HEK293 (cell line): ENCODE results near the gene ASNS.

Source experiments
- CTCF ChIA-PET: fragments of 350-600 bp; formaldehyde crosslinking; extraction: SDS; loops from one replicate; lab custom pipeline; 2021; ENCODE audit warnings: antibody characterized with exemption; lab: Yijun Ruan, JAX
- POLR2A ChIA-PET: fragments of 300-600 bp; formaldehyde crosslinking; extraction: SDS; loops from one replicate; lab custom pipeline; 2020; ENCODE audit warnings: antibody characterized with exemption, inconsistent platforms; lab: Yijun Ruan, JAX
- H3K27ac ChIP-seq: fragments of 200-500 bp; sonication (Bioruptor generic); 2 replicates; pipeline ENCODE4 v1.5.1; 2014; ENCODE audit warnings: low read depth, low read length, control low read depth, inconsistent platforms; ENCODE audit errors: extremely low read depth
- H3K36me3 ChIP-seq, 2 experiments: fragments of 200-500 bp in 1 of 2; sonication (Bioruptor generic) in 1 of 2; 1 replicate in 1 of 2; 2 replicates in 1 of 2; pipeline ENCODE4 v1.5.1; 2014 to 2017; ENCODE audit warnings: inconsistent platforms in 2 of 2, low read length in 2 of 2; ENCODE audit not compliant: control insufficient read depth in 2 of 2, insufficient read depth in 1 of 2
- H3K4me1 ChIP-seq: fragments of 200-500 bp; sonication (Bioruptor generic); 2 replicates; pipeline ENCODE4 v1.5.1; 2014; ENCODE audit warnings: mild to moderate bottlenecking, low read length, inconsistent platforms; ENCODE audit not compliant: control insufficient read depth, insufficient read depth
- H3K4me3 ChIP-seq: 2 replicates; pipeline ENCODE4 v1.5.1; 2011; ENCODE audit warnings: low read depth, mild to moderate bottlenecking, control low read depth, low read length, moderate library complexity
- H3K9me3 ChIP-seq: fragments of 200-500 bp; sonication (Bioruptor generic); 2 replicates; pipeline ENCODE4 v1.5.1; 2014; ENCODE audit warnings: low read depth, low read length, inconsistent platforms; ENCODE audit not compliant: control insufficient read depth, insufficient read depth
- OVOL3 ChIP-seq: fragments of 450-650 bp; formaldehyde crosslinking; IDR thresholded peaks from 2 replicates; pipeline ENCODE4 v1.5.1; 2016; ENCODE audit warnings: missing biosample characterization, missing genetic modification characterization
- SCRT1 ChIP-seq: fragments of 450-650 bp; formaldehyde crosslinking; IDR thresholded peaks from 2 replicates; pipeline ENCODE4 v1.5.1; 2016; ENCODE audit warnings: missing biosample characterization, missing genetic modification characterization, borderline replicate concordance
- SCRT2 ChIP-seq: fragments of 450-650 bp; formaldehyde crosslinking; IDR thresholded peaks from 2 replicates; pipeline ENCODE4 v1.5.1; 2016; ENCODE audit warnings: missing biosample characterization, missing genetic modification characterization
- TCF7L2 ChIP-seq: IDR thresholded peaks from 2 replicates; pipeline ENCODE4 v1.6.1; 2011; ENCODE audit warnings: low read depth, mild to moderate bottlenecking, inconsistent platforms, low read length, moderate library complexity, borderline replicate concordance
- ZEB2 ChIP-seq: fragments of 450-650 bp; formaldehyde crosslinking; IDR thresholded peaks from 2 replicates; pipeline ENCODE4 v1.5.1; 2016; ENCODE audit warnings: missing biosample characterization, missing genetic modification characterization
- ZIC2 ChIP-seq: fragments of 450-650 bp; formaldehyde crosslinking; IDR thresholded peaks from 2 replicates; pipeline ENCODE4 v1.5.1; 2016; ENCODE audit warnings: missing biosample characterization, missing genetic modification characterization
- ZNF132 ChIP-seq: fragments of 450-650 bp; formaldehyde crosslinking; IDR thresholded peaks from 2 replicates; pipeline ENCODE4 v1.5.1; 2017; ENCODE audit warnings: missing biosample characterization, missing genetic modification characterization, borderline replicate concordance
- ZNF266 ChIP-seq: fragments of 450-650 bp; formaldehyde crosslinking; IDR thresholded peaks from 2 replicates; pipeline ENCODE4 v1.5.1; 2016; ENCODE audit warnings: missing biosample characterization, missing genetic modification characterization, low read depth
- ZNF404 ChIP-seq: fragments of 450-650 bp; formaldehyde crosslinking; IDR thresholded peaks from 2 replicates; pipeline ENCODE4 v1.5.1; 2017; ENCODE audit warnings: missing biosample characterization, missing genetic modification characterization
- ZNF561 ChIP-seq: fragments of 450-650 bp; IDR thresholded peaks from 2 replicates; pipeline ENCODE4 v1.5.1; 2018; ENCODE audit warnings: missing biosample characterization, missing genetic modification characterization, borderline replicate concordance
- ZNF585B ChIP-seq: fragments of 450-650 bp; formaldehyde crosslinking; IDR thresholded peaks from 2 replicates; pipeline ENCODE4 v1.5.1; 2016; ENCODE audit warnings: missing biosample characterization, missing genetic modification characterization
- ZNF654 ChIP-seq: fragments of 450-650 bp; formaldehyde crosslinking; IDR thresholded peaks from 2 replicates; pipeline ENCODE4 v1.5.1; 2016; ENCODE audit warnings: low read depth, missing biosample characterization, missing genetic modification characterization
- ZNF768 ChIP-seq: fragments of 450-650 bp; formaldehyde crosslinking; IDR thresholded peaks from 2 replicates; pipeline ENCODE4 v1.5.1; 2018; ENCODE audit warnings: missing biosample characterization, mild to moderate bottlenecking, missing genetic modification characterization
- TF ChIP-seq, protein P1 (sequence below): fragments of 450-650 bp; formaldehyde crosslinking; IDR thresholded peaks from 2 replicates; pipeline ENCODE4 v1.5.1; 2016; ENCODE audit warnings: missing biosample characterization, missing genetic modification characterization
- TF ChIP-seq, protein P2 (sequence below): fragments of 450-650 bp; formaldehyde crosslinking; IDR thresholded peaks from 2 replicates; pipeline ENCODE4 v1.5.1; 2016; ENCODE audit warnings: missing biosample characterization, missing genetic modification characterization
- TF ChIP-seq, protein P3 (sequence below): fragments of 450-650 bp; formaldehyde crosslinking; IDR thresholded peaks from 2 replicates; pipeline ENCODE4 v1.5.1; 2017; ENCODE audit warnings: missing biosample characterization, missing genetic modification characterization
- TF ChIP-seq, protein P4 (sequence below): fragments of 450-650 bp; formaldehyde crosslinking; IDR thresholded peaks from 2 replicates; pipeline ENCODE4 v1.5.1; 2016; ENCODE audit warnings: missing biosample characterization, missing genetic modification characterization
- TF ChIP-seq, protein P5 (sequence below): fragments of 450-650 bp; formaldehyde crosslinking; IDR thresholded peaks from 2 replicates; pipeline ENCODE4 v1.5.1; 2017; ENCODE audit warnings: missing biosample characterization, mild to moderate bottlenecking, missing genetic modification characterization, moderate library complexity

Gene ASNS

DNA sequence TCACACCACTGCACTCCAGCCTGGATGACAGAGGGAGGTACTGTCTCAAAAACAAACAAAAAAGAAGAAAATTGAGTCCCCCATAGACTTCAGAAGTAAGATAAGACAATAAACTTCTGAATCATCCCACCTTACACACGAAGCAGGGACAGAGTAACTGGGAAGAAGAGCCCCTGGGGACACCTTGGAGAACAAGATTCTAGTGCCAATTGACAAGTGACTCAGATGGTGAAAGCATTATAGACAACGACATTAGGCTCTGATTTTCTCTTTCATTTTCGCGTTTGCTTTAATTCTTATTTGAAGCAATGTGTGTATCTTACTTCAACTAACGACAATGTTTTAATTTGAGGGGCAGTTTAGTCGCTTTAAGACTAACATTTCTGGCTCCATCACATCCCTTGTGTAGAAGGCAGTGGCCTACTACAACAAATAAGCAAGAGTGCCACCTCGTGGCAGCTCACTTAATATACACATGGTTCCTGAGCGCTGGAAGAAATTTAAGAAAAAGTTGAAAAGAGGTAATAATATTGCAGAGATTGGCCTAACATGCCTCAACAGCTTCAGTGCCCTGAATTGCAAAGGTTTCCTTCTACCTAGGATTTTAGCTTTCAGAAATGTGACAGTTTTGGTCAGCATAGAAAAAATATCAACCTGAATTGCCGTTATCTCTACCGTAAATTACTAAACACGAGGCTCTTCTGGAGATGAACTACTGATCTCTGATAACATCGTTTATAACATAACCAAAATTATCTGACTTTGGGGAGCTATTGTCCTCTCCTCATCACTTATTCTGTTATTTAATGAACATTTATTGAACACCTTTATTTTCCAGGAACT is 36.7 kb downstream of the ASNS start (continued):
- TF ChIP-seq SCRT1 (tag by site-specific recombination) (no peak), ZIC2 (tag by site-specific recombination) (no peak), ZEB2 (tag by site-specific recombination) (no peak), TCF7L2 (no peak), OVOL3 (no peak), ZNF404 (tag by site-specific recombination) (no peak), ZNF266 (no peak), ZNF132 (tag by site-specific recombination) (no peak)
- TF ChIP-seq, protein P1, sequence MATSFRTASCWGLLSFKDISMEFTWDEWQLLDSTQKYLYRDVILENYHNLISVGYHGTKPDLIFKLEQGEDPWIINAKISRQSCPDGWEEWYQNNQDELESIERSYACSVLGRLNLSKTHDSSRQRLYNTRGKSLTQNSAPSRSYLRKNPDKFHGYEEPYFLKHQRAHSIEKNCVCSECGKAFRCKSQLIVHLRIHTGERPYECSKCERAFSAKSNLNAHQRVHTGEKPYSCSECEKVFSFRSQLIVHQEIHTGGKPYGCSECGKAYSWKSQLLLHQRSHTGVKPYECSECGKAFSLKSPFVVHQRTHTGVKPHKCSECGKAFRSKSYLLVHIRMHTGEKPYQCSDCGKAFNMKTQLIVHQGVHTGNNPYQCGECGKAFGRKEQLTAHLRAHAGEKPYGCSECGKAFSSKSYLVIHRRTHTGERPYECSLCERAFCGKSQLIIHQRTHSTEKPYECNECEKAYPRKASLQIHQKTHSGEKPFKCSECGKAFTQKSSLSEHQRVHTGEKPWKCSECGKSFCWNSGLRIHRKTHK (tag by site-specific recombination), result peak; percentile 58; the same call in 1 of the 2 replicates
- TF ChIP-seq, protein P2, sequence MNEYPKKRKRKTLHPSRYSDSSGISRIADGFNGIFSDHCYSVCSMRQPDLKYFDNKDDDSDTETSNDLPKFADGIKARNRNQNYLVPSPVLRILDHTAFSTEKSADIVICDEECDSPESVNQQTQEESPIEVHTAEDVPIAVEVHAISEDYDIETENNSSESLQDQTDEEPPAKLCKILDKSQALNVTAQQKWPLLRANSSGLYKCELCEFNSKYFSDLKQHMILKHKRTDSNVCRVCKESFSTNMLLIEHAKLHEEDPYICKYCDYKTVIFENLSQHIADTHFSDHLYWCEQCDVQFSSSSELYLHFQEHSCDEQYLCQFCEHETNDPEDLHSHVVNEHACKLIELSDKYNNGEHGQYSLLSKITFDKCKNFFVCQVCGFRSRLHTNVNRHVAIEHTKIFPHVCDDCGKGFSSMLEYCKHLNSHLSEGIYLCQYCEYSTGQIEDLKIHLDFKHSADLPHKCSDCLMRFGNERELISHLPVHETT (tag by site-specific recombination), result no peak
- TF ChIP-seq, protein P3, sequence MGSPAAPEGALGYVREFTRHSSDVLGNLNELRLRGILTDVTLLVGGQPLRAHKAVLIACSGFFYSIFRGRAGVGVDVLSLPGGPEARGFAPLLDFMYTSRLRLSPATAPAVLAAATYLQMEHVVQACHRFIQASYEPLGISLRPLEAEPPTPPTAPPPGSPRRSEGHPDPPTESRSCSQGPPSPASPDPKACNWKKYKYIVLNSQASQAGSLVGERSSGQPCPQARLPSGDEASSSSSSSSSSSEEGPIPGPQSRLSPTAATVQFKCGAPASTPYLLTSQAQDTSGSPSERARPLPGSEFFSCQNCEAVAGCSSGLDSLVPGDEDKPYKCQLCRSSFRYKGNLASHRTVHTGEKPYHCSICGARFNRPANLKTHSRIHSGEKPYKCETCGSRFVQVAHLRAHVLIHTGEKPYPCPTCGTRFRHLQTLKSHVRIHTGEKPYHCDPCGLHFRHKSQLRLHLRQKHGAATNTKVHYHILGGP (tag by site-specific recombination), result no peak
- TF ChIP-seq, protein P4, sequence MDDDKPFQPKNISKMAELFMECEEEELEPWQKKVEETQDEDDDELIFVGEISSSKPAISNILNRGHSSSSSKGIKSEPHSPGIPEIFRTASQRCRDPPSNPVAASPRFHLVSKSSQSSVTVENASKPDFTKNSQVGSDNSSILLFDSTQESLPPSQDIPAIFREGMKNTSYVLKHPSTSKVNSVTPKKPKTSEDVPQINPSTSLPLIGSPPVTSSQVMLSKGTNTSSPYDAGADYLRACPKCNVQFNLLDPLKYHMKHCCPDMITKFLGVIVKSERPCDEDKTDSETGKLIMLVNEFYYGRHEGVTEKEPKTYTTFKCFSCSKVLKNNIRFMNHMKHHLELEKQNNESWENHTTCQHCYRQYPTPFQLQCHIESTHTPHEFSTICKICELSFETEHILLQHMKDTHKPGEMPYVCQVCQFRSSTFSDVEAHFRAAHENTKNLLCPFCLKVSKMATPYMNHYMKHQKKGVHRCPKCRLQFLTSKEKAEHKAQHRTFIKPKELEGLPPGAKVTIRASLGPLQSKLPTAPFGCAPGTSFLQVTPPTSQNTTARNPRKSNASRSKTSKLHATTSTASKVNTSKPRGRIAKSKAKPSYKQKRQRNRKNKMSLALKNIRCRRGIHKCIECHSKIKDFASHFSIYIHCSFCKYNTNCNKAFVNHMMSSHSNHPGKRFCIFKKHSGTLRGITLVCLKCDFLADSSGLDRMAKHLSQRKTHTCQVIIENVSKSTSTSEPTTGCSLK, result no peak

DNA sequence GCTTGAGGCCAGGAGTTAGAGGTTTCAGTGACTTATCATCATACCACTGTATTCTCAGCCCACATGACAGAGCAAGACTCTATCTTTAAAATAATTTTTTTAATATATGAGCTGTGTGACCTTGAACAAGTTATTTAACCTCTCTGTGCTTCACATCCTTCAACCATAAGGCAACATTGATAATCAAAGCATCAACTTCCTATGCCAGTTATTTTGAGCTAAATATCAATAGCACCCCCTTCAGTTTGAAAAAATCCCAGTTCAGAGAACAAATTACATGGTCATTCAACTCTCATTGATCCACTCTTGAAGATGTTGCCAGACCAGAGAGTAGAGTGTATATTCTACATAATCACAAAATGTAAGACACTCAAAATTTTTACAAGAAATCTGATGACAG is 53.0 kb downstream of the ASNS start:
- no peak overlapping the region for H3K4me3 ChIP-seq
- H3K4me1 ChIP-seq, result no peaks in the 10 kb centered on the region
- H3K36me3 ChIP-seq, result no peaks in the 10 kb centered on the region
- no peak overlapping the region for H3K27ac ChIP-seq
- TF ChIP-seq ZNF561 (tag by site-specific recombination), result no peak
- TF ChIP-seq ZNF654 (tag by site-specific recombination), result peak; percentile 5; the same call in 1 of the 2 replicates
- peak; percentile 38; the same call in 1 of the 2 replicates for TF ChIP-seq ZNF768 (tag by site-specific recombination)
- ChIA-PET POLR2A (no interaction called here), CTCF (interaction anchor here (0.6 to 2.4 kb wide), 4 partner anchors 16 to 1817 kb away, joined by 3 to 10 read pairs (median 4); no protein-coding TSS in a partner anchor)
- H3K9me3 ChIP-seq, result no peaks in the 10 kb centered on the region

DNA sequence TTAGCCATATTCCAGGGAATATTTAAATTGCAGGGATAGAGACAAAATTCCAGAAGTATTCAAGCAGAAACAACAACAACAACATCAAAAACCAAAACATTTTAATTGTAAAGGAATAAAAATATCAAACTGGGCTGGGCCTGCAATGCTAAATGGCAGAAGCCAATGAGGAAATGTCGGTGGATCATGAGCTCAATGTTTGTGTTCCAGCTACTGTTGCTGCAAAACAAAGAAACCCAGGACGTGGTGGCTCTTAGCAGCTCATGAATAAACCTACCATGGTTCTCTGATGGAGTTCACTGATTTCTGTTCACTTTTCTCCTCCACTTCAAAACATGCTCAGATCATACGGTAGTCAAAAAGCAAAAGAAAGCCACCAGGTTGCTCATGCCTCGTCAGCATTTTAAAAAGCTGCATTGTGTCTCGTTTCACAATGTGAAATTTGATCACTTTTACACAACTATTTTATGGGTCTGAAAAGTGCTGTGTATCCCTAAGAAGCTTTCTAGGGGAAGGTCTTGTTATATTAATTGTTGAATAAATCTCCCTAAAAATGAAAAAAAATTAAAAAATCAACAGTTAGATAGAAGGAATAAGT is 54.0 kb downstream of the ASNS start:
- TF ChIP-seq, protein P5, sequence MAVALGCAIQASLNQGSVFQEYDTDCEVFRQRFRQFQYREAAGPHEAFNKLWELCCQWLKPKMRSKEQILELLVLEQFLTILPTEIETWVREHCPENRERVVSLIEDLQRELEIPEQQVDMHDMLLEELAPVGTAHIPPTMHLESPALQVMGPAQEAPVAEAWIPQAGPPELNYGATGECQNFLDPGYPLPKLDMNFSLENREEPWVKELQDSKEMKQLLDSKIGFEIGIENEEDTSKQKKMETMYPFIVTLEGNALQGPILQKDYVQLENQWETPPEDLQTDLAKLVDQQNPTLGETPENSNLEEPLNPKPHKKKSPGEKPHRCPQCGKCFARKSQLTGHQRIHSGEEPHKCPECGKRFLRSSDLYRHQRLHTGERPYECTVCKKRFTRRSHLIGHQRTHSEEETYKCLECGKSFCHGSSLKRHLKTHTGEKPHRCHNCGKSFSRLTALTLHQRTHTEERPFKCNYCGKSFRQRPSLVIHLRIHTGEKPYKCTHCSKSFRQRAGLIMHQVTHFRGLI (tag by site-specific recombination), result no peak
- TF ChIP-seq ZNF585B (tag by site-specific recombination) (no peak), SCRT2 (no peak)
- ChIA-PET CTCF (interaction anchor here (0.6 to 2.4 kb wide), 4 partner anchors 17 to 714 kb away, joined by 3 to 10 read pairs (median 4); no protein-coding TSS in a partner anchor), POLR2A (no interaction called here)
- H3K27ac ChIP-seq, result no peak overlapping the region
- no peaks in the 10 kb centered on the region for H3K4me1 ChIP-seq
- no peaks in the 10 kb centered on the region for H3K9me3 ChIP-seq
- no peak overlapping the region for H3K4me3 ChIP-seq
- H3K36me3 ChIP-seq, result no peaks in the 10 kb centered on the region
